Activated CD8-positive, alpha-beta memory T cell treated with anti-CD3 and anti-CD28 coated beads for 24 hours (primary cell): ENCODE results near the gene LDB3.

Experiments used
- DNase-seq: peaks from one replicate; pipeline ENCODE4 v3.0.0-alpha.2; 2020

The LDB3 gene

DNA sequence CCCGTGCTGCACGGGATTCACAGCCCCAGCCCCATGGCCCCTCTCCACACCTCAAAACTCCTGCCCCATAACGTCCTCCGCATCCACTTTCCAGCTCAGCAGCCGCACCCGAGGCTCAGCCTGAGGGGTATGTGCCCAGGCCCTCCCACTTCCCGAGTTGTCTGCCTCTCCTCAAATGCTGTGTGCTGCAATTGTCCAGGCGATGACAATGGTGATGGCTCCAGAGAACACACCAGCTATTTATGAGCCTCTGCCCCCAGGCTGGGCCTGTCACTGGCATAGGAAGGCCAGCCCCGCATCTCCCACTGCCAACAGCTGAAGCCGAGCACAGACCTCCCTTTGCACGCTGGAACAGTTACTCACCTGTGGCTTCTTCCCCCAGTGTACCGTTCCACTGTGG lies 2.4 kb upstream of the LDB3 start:
- no peak for DNase-seq

DNA sequence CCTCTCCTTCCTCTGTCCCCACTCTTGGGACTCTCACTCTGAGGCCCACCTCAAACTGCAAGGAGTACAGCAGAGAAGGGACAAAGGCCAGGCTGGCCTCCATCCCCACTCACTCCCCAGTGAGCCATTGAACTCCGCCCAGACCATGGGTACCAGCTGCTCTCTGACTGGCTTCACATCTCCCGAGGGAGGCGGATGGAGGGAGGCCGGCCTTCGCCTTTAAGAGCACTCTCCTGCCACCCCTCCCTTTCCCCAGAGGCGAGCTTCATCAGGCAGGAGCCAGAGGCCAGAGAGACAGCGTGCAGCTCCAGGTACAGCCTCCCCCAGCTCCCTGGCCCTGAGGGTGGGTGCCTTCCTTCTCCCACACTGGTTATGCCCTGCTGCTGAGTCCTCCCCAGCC lies 1.8 kb upstream of the LDB3 start:
- DNase-seq, result no peak

DNA sequence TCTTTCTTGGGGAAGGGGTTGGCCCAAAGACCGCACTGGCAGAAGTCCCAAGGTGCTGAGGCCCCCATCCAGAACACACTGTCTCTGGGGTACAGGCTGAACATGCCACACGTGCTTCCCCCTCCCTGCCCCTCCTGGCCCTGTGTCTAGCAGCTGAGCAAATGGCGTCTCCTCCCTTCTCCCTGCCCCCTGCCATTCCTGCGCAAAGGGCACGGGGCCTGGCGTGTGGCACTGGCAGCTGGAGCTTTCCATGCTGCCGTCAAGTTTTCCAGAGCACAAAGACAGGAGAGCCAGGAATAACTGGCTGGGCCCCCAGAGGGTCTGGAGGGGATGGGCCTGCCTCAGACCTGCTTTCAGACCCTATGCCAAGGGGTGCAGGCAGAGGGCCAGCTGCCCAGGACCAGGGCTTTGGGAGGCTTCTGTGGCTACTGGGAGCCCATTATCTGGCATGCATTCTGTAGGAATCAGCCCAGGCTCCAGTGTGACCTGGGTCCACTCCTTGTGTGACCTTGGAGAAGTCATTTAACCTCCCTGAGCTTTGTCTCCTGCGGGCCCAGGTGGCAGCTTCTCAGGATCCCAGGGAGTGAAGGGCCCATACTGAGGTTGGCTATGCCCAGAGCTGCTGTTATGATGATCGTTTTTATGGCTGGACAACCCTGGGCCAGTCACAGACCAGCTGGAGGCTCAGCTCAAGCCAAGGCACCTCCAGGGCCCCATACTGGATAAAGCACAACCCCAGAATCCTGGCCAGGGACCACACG lies 710 bp upstream of the LDB3 start:
- DNase-seq, result no peak

DNA sequence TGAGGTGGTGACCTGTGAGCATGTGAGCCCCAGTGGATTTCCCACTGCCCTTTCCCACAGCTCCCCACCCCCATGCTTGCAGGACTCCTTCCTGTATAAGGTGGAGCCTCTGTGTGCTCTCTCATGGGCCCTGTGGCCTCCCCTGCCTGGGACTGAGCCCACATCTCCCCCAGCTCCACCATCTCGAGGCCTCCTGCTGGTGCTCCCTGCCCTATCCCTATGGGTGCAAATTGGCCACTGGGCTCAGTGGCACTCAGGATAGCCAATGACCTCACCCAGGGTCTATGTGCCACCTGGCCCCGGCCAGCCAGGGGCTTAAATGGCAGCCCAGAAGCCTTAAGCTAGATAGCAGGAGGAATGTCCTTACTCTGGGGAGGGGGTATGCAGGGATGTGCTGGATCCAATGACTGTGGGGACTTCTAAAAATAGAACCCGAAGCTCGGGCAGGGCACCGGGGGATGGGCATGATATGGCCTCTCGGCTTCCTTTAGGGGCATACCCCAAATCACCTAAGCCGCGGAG lies 2.0 kb downstream of the LDB3 start:
- no peak for DNase-seq

DNA sequence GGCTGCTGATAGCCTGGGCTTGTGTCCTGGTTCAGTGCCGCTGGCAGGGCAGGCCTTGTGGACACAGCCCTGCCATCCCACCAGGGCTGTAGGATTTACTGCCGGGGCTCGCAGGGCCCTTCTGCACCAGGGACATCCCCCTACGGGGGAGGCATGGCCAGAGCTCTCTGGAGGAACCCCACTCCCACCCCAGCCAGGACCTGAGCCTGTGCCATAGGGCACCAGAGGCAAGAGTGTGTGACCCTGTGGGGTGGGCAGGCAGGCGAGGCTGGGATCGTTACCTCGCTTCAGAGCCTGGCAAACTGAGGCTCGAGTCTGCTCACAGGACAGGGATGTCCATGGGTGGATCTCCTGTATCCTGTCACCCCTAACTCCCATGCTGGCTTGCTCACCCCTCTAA lies 2.6 kb downstream of the LDB3 start:
- DNase-seq, result no peak

DNA sequence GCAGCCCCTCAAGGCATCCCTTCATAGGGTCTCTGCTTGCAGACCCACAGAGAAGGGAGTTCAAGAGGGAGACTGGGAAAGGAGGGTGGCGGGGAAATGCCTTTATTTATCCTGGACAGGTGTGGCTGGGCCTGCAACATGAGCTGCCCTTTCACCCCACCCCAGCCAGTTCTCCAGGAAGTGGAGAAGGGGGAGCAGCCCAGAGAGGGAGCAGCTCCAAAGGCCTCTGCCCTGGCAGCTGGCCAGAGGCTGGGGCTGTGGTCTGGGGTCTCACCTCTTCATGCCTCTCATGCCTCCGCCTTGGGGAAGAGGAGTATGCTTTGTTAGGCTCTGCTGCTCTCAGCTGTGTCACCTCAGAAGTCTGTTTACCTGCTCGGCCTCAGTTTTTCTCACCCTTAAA lies 3.1 kb downstream of the LDB3 start:
- DNase-seq, result no peak

DNA sequence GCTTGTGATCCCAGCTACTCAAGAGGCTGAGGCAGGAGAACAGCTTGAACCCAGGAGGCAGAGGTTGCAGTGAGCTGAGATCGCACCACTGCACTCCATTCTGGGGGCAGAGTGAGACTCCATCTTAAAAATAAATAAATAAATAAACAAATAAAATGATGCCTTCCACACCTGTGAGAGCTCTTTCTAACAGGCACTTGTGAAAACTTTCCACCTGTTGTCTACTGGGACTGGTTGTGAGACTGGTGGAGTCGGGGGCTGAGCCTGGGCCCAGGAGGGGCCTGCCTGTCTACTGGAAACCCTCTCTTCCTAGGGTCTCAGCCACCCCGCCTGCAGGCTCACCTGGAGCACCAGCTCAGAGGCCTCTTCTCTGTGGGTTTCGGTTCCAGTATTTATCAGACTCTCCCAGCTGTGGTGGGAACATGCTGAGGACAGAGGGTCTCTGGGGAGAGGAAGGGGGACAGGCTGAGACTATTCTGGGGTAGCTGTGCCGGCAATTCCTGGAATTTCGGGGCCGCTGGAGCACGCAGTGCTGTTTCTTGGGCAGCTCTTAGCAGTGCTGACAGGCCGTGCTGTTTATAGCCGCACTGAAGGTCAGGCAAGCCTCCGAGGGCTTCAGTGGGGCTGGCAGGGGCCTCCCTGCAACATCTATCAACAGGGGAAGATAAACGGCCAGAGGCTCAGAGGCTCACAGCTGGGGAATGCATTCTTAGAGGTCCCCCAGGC lies 3.8 kb downstream of the LDB3 start:
- no peak for DNase-seq

DNA sequence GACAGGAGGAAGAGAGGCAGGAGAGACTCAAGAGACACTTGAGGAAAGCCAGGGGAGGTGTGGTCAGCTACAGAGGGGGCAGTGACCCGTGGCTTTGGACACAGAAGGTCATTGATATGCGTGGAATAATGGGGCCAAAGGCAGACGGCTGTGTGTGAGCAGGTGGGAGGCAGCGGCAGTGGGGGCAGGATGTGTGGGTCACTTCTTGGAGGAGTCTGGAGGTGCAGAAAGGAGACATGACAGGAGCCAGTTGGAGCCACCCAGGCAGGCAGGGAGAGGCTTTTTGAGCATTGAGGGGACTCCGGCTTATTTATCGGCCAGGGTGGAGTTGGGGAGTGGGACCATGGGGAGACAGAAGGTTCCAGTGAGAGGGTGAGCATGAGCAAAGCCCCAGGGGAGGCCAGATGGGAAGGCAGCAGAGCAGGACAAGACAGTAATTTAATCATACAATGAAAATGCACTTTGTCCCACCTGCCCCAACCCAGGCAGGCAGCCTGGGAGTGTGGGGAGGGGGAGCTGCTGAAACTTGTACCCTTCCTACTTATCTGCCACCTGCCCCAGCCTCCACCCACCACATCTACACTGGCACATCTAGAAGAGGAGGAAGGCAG lies 5.0 kb downstream of the LDB3 start:
- no peak for DNase-seq

DNA sequence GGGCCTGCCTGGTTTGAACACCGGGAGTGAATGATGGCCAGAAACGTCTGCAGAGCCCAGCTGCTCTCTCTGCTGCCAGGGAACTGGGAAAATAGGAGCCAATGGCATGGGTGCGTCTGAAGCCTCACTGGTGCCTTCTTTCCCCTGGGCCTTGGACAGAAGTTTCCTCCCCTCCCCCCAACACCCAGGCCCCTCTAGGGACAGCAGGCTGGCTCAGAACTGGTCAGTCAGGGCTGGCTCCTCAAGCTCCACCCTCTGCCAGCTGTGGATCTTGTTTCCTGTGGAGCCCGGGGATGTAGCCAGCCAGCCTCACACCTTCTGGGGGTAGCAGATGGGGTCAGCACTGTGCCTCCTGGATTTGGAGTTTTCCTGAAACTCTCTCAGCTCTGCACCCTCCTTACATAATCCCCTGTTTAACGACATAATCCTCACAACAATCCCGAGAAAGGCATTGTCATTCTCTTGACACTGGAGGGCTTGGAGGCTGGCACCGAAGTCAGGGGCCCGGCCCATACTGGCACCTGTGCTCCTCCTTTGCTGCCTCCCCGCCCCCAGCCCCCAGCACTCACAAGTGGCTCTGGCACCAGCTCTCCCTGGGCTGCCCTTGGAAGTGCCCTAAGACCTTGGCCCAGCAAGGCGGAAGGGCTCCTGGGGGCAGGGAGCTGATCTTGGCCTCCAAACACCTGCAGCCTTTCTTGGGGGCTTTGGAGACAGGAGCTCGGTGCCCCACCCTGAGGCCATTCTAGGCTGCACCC lies 5.7 kb downstream of the LDB3 start:
- no peak for DNase-seq

DNA sequence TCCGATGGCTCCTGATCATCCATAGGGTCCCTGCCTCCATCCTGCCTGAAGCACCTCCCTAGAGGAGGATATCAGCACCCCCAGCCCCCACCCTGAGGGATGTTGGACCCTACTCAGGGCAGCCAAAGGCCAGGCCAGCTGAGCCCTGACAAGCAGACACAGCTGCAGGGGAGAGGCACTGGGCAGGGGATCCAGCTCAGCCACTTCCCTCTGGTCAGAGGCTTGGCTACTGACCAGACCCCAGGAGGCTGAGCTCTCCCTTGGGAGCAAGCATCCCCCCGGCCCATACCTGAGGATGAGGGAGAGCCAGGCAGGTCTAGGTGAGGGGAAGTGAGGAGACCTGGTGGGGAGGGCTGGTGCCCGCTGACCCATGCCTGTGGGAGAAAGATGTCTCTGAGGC lies 6.6 kb downstream of the LDB3 start:
- no peak for DNase-seq

DNA sequence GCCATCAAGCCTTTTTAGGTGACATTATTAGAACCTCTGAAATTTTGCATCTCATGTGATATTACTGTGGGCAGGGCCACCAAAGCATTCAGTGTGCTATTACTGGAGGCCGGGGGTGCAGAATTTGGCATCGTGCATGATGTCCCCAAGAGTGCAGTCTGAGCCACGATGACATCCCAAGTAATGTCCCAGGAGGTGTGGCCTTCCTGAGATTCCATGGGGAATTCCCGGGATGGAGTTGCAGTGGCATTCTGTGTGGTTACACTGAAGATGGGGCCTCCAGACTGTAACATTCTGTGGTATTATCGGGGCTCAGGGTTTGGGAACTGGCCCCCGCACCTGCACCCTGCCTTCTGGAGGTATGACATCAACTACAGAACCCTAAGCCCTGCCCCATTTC lies 9.1 kb downstream of the LDB3 start:
- no peak for DNase-seq

DNA sequence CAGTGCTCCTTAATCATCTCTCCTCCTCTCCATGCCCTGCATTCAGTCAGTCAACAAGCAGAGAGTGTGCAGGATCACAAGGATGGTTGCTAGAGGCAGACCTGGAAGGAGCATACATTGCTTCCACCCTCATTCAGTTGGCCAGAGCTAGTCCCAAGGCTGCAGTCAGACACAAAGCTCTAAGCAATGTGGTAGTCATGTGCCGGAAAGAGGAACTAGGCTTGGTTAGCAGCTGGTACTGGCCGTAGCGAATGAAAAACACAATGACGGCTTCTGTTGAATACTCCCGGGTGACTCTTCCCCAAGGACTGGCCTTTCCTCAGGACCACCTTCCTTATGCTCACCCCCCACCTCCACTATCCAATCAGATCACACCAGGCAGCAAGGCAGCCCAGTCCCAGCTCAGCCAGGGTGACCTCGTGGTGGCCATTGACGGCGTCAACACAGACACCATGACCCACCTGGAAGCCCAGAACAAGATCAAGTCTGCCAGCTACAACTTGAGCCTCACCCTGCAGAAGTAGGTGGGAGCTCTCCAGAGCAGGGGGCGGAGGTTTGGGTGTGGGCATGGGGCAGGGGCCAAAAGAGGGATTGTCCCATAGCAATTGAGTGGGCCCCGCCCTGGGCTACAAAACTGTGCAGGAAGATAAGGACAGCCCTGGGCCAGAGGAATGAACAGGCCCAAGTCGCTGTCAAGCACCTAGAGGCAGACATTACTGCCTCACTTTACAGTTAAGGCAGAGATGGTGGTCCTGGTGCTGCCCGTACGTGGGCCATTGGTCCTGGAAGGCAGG lies 10.9 kb downstream of the LDB3 start:
- no peak for DNase-seq

DNA sequence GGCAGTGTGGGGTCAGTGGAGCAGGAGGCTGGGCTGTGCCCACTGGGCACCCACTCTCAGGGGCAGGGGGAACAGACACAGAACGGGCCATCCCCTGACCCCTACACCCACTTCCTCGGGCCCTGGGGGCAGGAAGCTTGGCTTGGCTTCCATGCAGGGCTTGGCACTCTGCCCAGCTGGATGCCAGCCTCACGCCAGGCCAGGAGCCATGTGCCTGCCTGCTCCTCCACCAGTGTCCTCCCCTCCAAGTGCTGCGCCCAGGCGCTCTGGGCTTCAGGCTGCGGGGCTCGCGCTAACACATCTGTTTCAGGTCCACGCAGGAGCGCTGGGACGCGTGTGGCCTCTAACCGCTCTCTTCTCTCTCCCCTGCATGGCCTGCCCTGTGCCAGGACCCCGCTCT lies 12.7 kb downstream of the LDB3 start:
- DNase-seq, result no peak

DNA sequence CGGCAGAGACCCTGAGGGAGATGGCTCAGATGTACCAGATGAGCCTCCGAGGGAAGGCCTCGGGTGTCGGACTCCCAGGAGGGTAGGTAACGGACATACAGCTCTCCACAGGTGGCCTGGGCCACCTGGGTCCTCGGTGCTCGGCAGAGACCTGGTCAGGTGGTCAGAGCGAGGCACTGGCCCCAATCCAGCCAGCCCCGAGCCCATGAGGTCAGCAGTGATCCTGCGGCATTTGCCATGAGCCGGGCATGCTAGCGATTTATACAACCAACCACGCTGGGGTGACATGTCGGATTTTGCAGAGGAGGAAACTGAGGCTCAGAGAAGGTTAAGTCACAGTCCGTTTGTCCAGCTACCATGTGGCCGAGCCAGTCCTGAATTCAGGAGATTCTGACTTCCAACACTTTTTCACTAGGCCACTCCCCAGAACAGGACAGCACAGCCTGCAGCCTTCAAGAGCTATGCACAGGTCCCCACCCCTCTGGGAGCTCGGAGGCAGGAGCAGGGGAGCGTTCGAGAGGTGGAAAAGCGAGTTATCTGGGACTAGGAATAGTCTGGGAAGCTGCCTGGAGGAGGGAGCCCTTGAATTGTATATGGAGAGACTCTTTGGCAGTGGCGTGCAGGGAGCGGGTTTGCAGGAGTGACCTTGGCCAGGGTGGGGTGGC lies 13.5 kb downstream of the LDB3 start:
- DNase-seq, result no peak

DNA sequence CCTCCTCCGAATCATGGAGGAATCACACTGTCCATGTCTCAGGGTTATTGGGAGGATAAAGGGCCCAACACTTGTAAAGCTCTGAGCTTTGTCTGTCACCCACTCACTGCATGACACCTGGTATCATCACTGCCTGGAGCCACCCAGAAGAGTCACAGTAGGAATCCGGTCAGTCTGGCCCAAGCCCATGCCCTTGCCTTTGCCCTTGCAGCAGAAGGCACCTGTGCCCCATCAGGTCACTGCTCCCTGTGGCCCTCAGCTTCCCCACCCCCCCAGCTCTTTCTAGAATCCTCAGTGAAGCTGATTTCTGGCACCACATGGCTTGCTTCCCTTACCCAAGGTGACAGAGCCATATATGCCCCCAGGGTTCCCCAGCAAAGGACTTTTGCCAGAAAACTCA lies 14.4 kb downstream of the LDB3 start:
- no peak for DNase-seq

DNA sequence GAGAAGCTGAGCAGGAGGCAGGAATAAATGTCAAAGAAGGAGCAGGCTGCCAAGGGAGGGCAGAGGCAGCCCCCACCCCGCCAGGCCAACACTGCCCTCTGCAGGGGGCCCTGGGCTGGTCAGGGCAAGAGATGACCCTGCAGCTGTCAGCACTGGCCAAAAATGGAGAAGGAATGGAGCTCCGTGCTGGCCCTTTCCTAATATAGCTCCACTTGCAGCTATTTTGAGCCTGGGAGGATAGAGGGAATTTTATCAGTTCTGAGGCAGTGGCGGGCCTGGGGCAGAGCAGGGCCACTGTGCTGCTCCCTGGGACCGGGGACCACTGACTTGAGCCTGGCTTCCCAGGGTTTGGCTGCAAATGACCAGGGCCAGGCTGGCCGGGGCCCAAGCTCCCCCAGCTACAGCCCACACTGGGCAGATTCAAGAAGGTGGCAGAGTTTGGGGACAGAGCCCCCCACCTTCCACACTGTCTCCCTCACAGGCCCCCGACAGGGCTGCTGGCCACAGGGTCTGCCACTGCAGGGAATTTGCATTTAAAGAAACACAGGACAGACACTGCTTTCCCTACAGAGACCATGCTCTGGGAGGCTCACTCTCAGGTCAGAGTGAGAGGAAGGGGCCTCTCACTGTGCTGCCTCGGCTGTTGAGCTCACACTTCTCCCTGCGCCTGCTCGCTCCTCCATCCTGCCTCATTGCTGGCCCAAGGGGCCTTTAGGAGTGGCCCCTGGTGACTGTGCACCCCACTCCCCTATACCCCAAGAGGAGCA lies 16.2 kb downstream of the LDB3 start:
- DNase-seq, result no peak

DNA sequence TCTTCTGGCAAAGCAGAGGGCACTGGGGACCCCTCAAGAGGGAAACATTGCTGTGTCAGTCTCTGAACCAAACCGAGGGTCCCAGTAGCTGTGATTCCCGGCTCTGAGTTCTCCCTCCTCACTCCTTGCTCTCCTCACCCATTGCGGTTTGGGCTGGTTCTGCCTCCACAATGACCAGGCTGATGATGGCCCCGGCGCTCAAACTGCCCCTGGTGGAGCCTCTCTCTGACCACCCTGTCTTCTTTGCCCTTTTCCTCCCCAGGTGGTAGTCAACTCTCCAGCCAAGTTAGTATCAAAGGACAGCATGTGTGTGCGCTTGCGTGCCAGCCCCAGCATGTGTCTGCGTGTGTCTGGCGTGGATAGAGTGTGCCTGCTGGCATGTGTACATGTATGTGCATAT lies 17.1 kb downstream of the LDB3 start:
- DNase-seq, result no peak

DNA sequence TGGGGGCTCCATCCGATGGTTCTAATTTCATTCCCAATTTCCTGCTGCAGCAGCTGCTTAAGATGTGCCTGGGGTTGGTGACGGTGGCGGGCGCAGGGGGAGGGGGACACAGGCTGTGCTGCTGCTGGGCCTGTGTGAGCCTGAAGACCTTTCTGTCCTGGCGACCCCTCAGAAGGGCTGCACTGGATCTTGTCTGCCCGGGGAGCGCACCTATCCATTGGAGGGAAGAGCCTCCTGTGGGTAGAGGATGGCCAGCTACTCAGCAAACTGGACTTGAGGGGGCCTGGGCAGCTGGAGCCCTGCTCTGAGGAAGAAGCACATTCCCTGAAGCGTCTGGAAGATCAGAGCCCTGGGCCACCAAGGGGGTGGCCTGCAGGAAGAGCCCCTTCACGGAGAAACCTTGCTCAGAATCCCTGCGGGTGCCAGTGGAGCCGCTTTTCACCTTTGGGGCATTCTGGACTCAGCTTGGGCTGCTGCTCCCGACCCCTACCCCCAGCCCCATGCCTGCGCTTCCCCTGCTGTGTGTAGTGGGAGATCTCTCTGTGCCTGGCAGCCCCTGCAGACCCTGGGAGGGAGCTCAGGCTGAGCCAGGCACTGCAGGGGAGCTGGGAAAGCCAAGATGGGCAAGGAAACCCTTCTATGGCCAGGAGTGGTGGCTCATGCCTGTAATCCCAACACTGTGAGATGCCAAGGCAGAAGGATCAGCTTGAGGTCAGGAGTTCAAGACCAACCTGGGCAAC lies 17.8 kb downstream of the LDB3 start:
- DNase-seq, result no peak

DNA sequence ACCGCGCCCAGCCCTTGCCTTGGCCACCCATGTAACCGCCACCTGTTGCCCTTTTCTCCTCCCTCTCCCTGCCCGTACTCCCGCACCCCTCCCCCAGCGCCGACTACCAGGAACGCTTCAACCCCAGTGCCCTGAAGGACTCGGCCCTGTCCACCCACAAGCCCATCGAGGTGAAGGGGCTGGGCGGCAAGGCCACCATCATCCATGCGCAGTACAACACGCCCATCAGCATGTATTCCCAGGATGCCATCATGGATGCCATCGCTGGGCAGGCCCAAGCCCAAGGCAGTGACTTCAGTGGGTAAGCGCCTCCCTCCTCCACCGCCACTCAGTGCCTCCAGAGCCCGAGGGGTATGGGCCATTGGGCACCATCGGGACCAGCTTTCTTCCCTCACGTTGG lies 18.7 kb downstream of the LDB3 start:
- no peak for DNase-seq

DNA sequence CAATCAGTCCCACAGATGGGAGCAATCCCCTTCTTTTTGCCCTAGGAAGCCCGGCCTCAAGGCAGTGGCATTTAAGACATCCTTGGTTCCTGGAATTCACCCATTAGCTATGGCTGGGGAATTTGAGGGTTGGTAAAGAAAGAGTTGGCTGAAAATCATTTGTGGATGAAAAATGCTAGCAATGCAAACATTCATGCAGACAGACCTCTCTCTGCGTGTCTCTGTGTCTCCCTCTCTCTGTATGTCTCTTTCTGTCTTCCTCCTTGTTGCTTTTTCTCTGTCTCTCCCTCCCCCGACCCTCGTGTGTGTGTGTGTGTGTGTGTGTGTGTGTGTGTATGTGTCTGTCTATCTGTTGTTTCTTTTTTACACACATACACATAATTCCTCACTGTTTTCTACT lies 19.4 kb downstream of the LDB3 start:
- no peak for DNase-seq
